GM18526 (cell line): ENCODE data around the gene TRIOBP.

ENCODE experiments used
- POLR2A ChIP-seq: IDR thresholded peaks from 3 replicates; pipeline ENCODE4 v1.6.1; 2011; ENCODE audit not compliant: insufficient read length; ENCODE audit errors: extremely low read depth

TRIOBP gene

DNA sequence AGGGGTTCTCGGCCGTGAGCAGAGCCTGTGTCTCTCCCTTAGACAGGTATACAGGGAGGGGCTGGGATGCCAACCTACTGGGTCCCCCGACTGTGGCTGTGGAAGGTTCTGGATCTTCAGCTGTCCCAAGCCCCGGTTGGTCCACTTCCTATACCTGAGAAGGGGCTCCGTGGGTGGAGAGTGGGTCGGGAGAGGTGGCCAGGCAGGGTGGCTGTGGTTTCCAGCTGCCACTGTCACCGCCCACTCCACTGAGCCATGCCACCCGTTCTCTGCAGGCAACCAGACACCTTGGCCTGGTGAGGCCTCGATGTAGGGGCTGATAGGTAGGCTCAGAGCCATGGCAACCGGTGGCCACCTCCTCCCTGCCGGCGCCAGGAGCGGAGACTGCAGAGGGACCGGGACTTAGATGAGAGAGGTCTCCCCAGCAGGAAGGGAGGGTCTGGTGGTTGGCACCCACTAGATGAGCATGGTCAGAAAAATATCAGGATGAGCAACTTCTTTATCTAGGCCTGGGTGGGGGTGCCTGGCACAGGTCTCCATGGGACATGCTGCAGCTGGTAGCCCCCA, 53.8 kb downstream of the TRIOBP start:
- TF ChIP-seq POLR2A = no peak

DNA sequence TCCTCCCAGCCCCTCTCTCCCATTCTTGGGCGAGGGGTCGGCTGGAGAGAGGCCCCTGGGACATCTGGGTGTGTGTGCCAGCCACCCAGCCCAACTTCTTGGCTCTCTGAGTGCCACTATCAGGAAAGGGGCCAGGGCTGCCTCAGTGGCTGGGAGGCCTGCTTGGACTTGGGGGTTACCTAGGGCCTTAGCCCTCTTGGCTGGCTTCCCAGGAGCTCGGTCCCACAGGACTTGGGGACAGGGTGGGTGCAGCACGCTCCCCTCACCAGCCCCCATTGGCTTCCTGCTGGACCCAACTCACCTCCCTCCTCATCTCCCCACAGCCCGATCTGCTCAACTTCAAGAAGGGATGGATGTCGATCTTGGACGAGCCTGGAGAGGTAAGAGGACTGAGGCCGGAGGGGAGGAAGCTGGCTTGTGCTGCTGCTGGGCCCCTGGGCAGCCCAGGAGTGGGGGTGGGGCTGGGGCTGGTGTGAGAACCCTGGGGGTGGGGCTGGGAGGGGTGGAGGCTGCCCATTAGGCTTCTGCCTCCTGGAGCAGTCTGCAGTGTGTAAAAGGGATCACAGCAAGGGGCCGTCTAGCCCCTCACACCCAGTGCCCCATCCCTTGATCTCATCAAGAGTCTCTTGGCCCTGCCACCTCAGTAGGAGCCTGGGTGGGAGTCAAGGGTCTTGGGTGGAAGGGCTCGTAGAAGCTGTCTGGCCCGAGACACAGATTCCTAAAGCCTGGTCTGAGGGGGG, 54.8 kb downstream of the TRIOBP start:
- no peak for TF ChIP-seq POLR2A

DNA sequence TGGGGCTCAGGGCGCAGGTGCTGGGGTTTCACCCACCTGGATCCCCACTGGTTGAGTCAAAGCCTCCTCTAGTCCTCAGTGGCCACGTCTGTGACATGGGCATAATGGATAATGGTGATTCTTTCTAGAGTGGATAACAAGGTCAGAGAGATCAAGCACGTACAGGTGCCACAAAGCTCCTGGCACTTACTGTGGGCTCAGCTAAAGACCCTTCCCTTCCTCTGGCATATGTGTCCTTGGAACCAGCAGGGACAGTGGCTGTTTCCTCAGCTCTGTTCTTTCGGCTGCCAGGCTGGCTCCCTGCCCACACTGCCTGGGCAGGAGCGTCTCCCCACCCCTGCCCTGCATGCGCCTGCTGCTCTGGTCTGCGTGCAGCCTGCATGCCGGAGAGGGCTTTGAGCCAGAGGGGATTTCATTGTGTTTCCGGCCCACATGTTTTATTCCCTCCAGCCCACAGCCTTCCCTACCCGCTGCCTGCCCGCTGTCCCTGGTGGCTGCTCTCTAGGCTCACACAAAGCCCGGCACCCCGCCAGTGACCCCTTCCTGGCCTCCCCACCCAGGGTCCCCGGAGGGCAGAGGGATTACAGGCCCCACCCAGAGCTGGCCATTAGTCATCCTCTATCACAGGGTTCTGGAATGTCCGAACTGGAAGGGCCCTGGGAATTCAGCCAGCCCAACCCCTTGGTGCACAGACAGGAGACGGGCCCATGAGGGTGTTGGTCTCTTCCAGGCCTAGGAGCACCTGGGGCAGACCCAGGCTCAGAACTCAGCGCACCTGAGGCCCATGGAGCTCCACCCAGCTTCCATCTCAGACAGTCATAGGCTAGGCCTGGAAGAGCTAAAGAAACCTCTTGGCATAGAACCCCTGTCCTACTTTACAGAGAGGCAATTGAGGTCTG, 55.6 kb downstream of the TRIOBP start:
- no peak for TF ChIP-seq POLR2A

DNA sequence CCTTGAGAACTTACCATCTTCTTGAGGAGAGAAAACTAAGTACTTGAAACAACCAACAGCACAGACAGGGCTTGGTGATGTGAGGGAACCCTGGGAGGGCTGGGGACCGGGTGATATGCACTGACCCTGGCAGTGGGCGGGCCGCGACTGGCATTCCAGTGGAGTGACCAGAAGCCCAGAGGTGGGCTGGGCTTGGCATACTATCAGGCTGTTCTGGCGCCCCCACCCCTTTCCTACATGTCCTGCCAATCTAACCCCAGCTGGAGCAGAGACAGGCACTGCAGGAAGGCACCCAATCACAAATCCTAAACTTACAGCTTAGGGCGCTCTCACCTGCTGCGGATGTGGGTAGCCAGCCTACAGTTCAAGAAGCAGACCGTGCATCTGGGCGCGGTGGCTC, 56.9 kb downstream of the TRIOBP start:
- no peak for TF ChIP-seq POLR2A

- TF ChIP-seq POLR2A = no peak
Observed at GRCh38 chr22:37757663-37758062, 60.8 kb downstream of the TRIOBP start.

GRCh38 chr22:37758694-37759093, 61.8 kb downstream of the TRIOBP start:
- TF ChIP-seq POLR2A = no peak

DNA sequence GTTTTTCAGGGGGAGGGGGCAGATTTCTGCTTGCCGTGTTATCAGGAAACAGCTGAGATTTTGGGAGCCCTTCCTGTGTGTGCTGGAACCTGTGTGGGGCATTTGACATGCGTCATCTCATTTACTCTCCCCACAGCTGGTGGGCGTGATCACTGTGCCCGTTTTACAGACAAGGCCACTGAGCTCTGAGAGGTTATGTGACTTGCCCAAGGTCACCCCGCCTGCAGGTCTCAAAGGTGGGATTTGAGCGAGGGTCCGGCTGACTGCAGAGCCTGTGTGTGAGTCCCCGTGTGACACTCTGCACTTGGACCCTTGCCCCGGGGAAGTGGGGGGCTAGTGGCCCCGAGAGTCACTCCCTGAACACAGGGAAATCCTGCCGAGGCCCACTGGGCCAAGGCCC, 62.4 kb downstream of the TRIOBP start:
- TF ChIP-seq POLR2A = no peak

- TF ChIP-seq POLR2A = no peak
Observed at GRCh38 chr22:37760152-37760551, 63.3 kb downstream of the TRIOBP start.

- no peak for TF ChIP-seq POLR2A
Observed at GRCh38 chr22:37762389-37762836, 65.6 kb downstream of the TRIOBP start.

GRCh38 chr22:37763012-37763411, 66.2 kb downstream of the TRIOBP start:
- TF ChIP-seq POLR2A = no peak

- TF ChIP-seq POLR2A = no peak
Observed at GRCh38 chr22:37763652-37764051, 66.8 kb downstream of the TRIOBP start.

GRCh38 chr22:37764622-37765021, 67.8 kb downstream of the TRIOBP start:
- no peak for TF ChIP-seq POLR2A

- no peak for TF ChIP-seq POLR2A
Observed at GRCh38 chr22:37765498-37765897, 68.7 kb downstream of the TRIOBP start.

DNA sequence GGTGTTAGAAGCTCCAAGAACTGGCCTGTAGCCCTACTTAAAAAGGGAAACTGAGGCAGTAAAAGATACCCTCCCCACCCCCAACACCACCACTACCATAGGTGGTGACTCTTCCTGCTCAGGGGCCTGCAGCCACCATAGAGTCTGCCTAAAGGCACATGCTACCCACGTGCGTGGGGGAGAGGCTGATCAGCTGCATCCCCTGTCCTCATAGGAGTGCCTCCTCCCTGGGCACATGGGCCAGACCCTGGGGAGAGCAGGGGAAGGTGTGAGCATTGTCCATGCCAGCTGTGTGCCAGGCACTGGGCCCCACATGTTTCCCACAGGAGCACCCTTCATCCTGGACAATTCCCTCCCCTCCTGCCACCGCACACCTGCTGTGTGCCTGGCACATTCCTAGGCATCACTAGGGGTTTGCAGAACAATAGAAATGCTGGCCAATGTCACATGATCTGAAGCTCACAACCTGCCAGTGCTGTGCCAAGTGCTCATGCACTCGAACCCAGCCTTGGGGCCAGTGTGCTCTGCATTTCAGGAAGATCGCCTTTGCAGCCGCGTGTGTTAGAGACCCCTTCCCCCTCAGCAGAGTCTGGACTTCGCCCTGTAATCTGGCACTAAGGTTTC, 69.2 kb downstream of the TRIOBP start:
- no peak for TF ChIP-seq POLR2A

DNA sequence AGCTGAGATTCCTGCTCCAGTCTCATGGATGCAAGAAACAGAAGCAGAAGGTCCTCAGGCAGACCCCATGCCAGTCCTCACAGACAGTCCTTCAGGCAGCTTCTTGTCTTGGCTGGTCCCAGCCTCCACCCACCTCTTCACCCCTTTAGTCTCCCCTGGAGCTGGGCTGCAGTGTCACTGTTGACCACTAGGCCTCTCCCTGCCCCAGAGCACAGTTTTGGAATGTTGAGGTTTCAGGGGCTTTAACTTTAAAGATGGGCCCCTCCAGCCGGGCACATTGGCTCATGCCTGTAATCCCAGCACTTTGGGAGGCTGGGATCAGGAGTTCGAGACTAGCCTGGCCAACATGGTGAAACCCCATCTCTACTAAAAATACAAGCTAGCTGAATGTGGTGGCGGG, 71.4 kb downstream of the TRIOBP start:
- TF ChIP-seq POLR2A = no peak
